Stomach smooth muscle (tissue), 2 donors: Measurements from ENCODE around the gene TAGLN.

Experiments used
- H3K27ac ChIP-seq: one replicate; pipeline ENCODE4 v1.7.0; 2013; ENCODE audit warnings: mild to moderate bottlenecking, low read length, inconsistent platforms
- H3K27me3 ChIP-seq, 2 donors: one replicate each; pipeline ENCODE4 v1.7.0; 2013; ENCODE audit warnings: low read length in 2 of 2; ENCODE audit not compliant: insufficient read depth in 2 of 2, control insufficient read depth in 1 of 2
- H3K36me3 ChIP-seq, 2 donors: one replicate each; pipeline ENCODE4 v1.7.0; 2013; ENCODE audit warnings: low read length in 2 of 2; ENCODE audit not compliant: control insufficient read depth in 2 of 2, insufficient read depth in 2 of 2
- H3K4me1 ChIP-seq: one replicate; pipeline ENCODE4 v1.7.0; 2013; ENCODE audit warnings: low read length; ENCODE audit not compliant: control insufficient read depth, insufficient read depth
- H3K4me3 ChIP-seq, 2 donors: one replicate each; pipeline ENCODE4 v1.7.0; 2013; ENCODE audit warnings: low read length in 2 of 2
- H3K9ac ChIP-seq, 2 donors: one replicate each; pipeline ENCODE4 v1.7.0; 2013; ENCODE audit warnings: low read length in 2 of 2, mild to moderate bottlenecking in 1 of 2
- H3K9me3 ChIP-seq, 2 donors: one replicate each; pipeline ENCODE4 v1.7.0; 2013; ENCODE audit warnings: low read length in 2 of 2; ENCODE audit not compliant: control insufficient read depth in 2 of 2
- donor health status: healthy.
- donor health status: Pancreatic carcinoma.

TAGLN gene

GRCh38 chr11:117199053-117199915 is at the start of gene TAGLN:
TAGLN (plus strand) TSS chr11:117199370; CDS start chr11:117203014, 3,644 bp downstream.
- Histone ChIP-seq H3K9ac (peak within 1 kb of the TSS; percentile 100), H3K27ac (peak within 1 kb of the TSS; percentile 100), H3K27me3 (no peaks in the 10 kb centered on the region), H3K4me3 (peak within 1 kb of the TSS; percentile 96 to 98), H3K4me1 (peaks cover 58% of the 10 kb centered on the region), H3K9me3 (no peaks in the 10 kb centered on the region), H3K36me3 (peaks cover 43 to 44% of the 10 kb centered on the region in 2 donors)

- no peaks in the 10 kb centered on the region for H3K4me1 ChIP-seq
- no peak overlapping the region for H3K27ac ChIP-seq
- H3K27me3 ChIP-seq: no peaks in the 10 kb centered on the region
Observed at GRCh38 chr11:117152066-117152465, 47.1 kb upstream of the TAGLN start.

DNA sequence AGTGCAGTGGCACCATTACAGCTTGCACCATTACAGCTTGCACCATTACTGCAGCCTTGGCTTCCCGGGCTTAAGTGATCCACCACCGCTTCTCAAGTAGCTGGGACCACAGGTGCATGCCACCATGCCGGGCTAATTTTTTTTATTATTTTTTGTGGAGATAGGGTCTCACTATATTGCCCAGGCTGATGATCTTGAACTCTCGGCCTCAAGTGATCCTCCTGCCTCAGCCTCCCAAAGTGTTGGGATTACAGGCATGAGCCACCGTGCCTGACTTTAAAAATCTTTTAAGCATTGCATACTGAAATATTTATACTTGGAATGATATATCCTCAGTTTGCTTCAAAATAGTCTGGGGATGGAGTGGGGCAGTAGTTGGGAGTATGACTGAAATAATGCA is 44.7 kb upstream of the TAGLN start:
- no peaks in the 10 kb centered on the region for H3K27me3 ChIP-seq
- peaks cover 0 to 3% of the 10 kb centered on the region in 2 donors for H3K36me3 ChIP-seq
- no peak overlapping the region for H3K27ac ChIP-seq
- no peak overlapping the region for H3K4me3 ChIP-seq
- H3K9ac ChIP-seq: no peak overlapping the region
- H3K4me1 ChIP-seq: no peaks in the 10 kb centered on the region
- H3K9me3 ChIP-seq: no peaks in the 10 kb centered on the region

More at GRCh38 chr11:117152066-117152465, 47.1 kb upstream of the TAGLN start:
- Histone ChIP-seq H3K9me3 (no peaks in the 10 kb centered on the region), H3K4me3 (no peak overlapping the region), H3K36me3 (peaks cover 4 to 5% of the 10 kb centered on the region in 2 donors), H3K9ac (no peak overlapping the region)

DNA sequence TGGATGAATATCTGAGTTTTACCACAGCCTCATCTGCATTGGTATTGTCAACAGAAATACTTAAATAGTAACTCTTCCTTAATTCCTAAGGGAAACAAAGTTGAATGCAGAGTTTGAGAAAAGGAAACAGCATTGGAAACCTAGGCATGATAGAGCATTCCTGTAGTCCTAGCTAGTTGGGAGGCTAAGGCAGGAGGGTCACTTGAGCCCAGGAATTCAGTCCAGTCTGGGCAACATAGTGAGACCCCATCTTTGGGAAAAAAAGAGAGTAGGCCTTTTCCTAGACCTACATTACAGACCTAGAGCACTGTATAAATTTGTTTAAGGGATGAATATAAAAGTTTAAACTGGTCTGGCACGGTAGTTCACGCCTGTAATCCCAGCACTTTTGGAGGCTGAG is 41.7 kb upstream of the TAGLN start:
- H3K9me3 ChIP-seq: no peaks in the 10 kb centered on the region
- H3K36me3 ChIP-seq: peaks cover 9 to 19% of the 10 kb centered on the region in 2 donors
- H3K4me3 ChIP-seq: no peak overlapping the region
- H3K27ac ChIP-seq: no peak overlapping the region
- no peak overlapping the region for H3K9ac ChIP-seq
- no peaks in the 10 kb centered on the region for H3K4me1 ChIP-seq
- H3K27me3 ChIP-seq: no peaks in the 10 kb centered on the region

DNA sequence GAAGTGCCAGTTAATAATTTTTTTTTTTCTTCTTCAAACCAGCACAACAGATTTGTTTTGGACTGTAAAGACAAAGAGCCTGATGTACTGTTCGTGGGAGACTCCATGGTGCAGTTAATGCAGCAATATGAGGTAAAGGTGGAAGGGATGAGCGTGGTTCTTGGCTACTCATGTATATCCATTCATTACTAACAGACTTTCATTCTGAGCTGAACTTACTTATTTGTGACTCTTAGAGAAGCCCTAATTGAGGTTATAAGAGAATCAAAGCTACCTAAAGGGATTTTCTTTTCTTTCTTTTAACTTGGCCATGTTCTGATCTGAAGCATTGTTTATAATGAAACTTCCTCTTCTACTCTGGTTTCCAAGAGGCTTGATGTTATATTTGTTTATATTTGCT is 39.3 kb upstream of the TAGLN start:
- Histone ChIP-seq H3K9me3 (no peaks in the 10 kb centered on the region), H3K36me3 (peaks cover 17 to 28% of the 10 kb centered on the region in 2 donors), H3K27ac (no peak overlapping the region), H3K4me3 (no peak overlapping the region), H3K9ac (no peak overlapping the region), H3K4me1 (no peaks in the 10 kb centered on the region), H3K27me3 (no peaks in the 10 kb centered on the region)

GRCh38 chr11:117160826-117161225 is 38.3 kb upstream of the TAGLN start:
- Histone ChIP-seq H3K4me3 (no peak overlapping the region), H3K36me3 (peaks cover 17 to 29% of the 10 kb centered on the region in 2 donors), H3K4me1 (no peaks in the 10 kb centered on the region), H3K9ac (no peak overlapping the region), H3K27ac (no peak overlapping the region), H3K27me3 (no peaks in the 10 kb centered on the region), H3K9me3 (no peaks in the 10 kb centered on the region)

DNA sequence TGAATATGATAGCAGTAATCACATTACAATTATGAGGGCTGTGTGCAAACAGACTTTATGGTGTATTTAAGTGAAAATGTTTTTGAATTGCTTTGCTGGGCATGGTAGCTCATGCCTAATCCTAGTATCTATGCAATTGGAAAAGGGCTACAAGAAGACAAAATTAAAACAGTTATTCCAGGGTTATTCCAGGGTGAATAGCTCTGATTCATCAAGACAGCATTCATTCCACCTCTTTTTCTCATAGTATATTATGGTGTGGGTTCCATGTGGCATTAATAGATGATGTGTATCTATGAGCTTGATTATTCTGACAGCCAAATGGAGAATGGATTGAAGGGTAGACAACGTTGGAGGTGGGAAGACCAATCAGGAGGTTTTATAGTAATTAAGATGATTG is 32.7 kb upstream of the TAGLN start:
- Histone ChIP-seq H3K4me3 (no peak overlapping the region), H3K4me1 (peaks cover 4% of the 10 kb centered on the region), H3K36me3 (peaks cover 32 to 34% of the 10 kb centered on the region in 2 donors), H3K27me3 (no peaks in the 10 kb centered on the region), H3K9me3 (no peaks in the 10 kb centered on the region), H3K9ac (no peak overlapping the region), H3K27ac (no peak overlapping the region)

DNA sequence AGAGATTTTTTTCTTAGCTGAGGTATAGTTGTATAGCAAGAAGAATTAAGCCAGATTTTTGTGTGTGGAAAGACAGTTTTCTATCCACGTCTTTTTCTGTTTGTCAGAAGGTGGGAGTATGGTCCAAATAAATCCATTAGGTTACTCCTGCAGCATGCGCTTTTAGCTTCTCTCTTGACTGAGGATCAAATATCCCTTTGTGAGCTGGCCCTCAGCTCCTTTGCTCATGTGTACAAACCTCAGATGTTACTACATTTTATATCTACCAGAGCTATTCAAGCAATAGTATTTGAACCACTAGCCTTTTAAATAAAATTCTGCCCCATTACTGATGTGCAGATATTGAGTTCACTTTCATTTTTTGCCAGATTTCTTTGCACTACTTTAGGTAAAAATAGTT is 29.4 kb upstream of the TAGLN start:
- Histone ChIP-seq H3K27ac (no peak overlapping the region), H3K4me1 (peaks cover 13% of the 10 kb centered on the region), H3K4me3 (no peak overlapping the region), H3K27me3 (no peaks in the 10 kb centered on the region), H3K9ac (no peak overlapping the region), H3K9me3 (no peaks in the 10 kb centered on the region), H3K36me3 (peaks cover 19 to 20% of the 10 kb centered on the region in 2 donors)

- Histone ChIP-seq H3K4me1 (peaks cover 13% of the 10 kb centered on the region), H3K4me3 (no peak overlapping the region), H3K9ac (no peak overlapping the region), H3K27me3 (no peaks in the 10 kb centered on the region), H3K9me3 (no peaks in the 10 kb centered on the region), H3K36me3 (peaks cover 17 to 20% of the 10 kb centered on the region in 2 donors), H3K27ac (no peak overlapping the region)
Observed at GRCh38 chr11:117170210-117170609, 29.0 kb upstream of the TAGLN start.

DNA sequence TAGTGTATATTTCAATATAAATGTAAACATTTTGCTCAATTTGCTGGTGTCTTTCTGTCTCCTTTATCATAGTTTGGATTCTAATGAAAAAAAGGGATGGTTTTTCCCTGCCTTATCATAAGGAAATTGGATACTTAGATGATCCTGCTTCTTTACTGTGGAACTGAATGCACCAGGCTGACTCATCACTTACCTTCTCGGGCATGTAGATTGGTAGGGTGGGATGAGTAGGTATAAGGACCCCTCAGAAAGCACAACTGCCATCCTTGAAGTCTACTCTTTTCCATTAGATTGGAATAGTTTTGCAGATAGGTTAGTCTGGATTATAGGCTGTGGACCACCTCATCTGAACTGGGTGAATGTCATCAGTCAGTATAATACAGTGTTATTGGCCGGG is 28.2 kb upstream of the TAGLN start:
- no peak overlapping the region for H3K4me3 ChIP-seq
- peaks cover 13% of the 10 kb centered on the region for H3K4me1 ChIP-seq
- no peaks in the 10 kb centered on the region for H3K9me3 ChIP-seq
- peaks cover 15 to 20% of the 10 kb centered on the region in 2 donors for H3K36me3 ChIP-seq
- H3K9ac ChIP-seq: no peak overlapping the region
- no peaks in the 10 kb centered on the region for H3K27me3 ChIP-seq
- no peak overlapping the region for H3K27ac ChIP-seq

GRCh38 chr11:117171404-117172061 is 27.6 kb upstream of the TAGLN start:
- Histone ChIP-seq H3K4me1 (peaks cover 13% of the 10 kb centered on the region), H3K27me3 (no peaks in the 10 kb centered on the region), H3K9me3 (no peaks in the 10 kb centered on the region), H3K4me3 (no peak overlapping the region), H3K27ac (no peak overlapping the region), H3K36me3 (peaks cover 15 to 20% of the 10 kb centered on the region in 2 donors), H3K9ac (no peak overlapping the region)
